Measurements from ENCODE around the gene ASCC2.

DNA sequence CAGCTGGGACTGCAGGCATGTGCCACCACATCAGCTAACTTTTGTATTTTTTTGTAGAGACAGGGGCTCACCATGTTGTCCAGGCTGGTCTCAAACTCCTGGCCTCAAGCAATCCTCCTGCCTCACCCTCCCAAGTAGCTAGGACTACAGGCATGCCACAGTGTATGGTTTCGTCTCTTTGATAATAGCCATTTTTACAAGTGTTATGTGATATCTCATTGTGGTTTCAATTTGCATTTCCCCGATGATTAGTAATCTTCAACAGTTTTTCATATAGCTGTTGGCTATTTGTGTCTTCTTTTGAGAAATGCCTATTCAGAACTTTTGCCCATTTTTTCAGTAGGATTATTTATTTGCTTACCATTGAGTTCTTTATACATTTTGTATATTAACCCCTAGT is 35.9 kb upstream of the ASCC2 start:
- TF ChIP-seq POLR2A (IDR thresholded peaks at IDR 0.05; ENCODE audit: low read depth) = no peak
- TF ChIP-seq, protein P1, sequence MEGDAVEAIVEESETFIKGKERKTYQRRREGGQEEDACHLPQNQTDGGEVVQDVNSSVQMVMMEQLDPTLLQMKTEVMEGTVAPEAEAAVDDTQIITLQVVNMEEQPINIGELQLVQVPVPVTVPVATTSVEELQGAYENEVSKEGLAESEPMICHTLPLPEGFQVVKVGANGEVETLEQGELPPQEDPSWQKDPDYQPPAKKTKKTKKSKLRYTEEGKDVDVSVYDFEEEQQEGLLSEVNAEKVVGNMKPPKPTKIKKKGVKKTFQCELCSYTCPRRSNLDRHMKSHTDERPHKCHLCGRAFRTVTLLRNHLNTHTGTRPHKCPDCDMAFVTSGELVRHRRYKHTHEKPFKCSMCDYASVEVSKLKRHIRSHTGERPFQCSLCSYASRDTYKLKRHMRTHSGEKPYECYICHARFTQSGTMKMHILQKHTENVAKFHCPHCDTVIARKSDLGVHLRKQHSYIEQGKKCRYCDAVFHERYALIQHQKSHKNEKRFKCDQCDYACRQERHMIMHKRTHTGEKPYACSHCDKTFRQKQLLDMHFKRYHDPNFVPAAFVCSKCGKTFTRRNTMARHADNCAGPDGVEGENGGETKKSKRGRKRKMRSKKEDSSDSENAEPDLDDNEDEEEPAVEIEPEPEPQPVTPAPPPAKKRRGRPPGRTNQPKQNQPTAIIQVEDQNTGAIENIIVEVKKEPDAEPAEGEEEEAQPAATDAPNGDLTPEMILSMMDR (IDR thresholded peaks at IDR 0.05) = no peak

Data from esophagus muscularis mucosa (tissue), 3 donors.